ENCODE measurements around the gene PKP2. TPM values are rescaled to one million over a fixed set of nuclear protein-coding genes. Genes with fewer than 3 reads are reported as not detected.

PKP2 gene
- polyA plus RNA-seq, 2 donors = 1.5 to 6.5 TPM

GRCh38 chr12:32755051-32755653, 141.4 kb downstream of the PKP2 start:
- peak overlapping the region; percentile 84 to 89 for H3K27ac ChIP-seq (ENCODE audit: low read depth in 2 of 2, low read length in 1 of 2)
- H3K27me3 ChIP-seq (ENCODE audit: control insufficient read depth in 1 of 2, insufficient read depth in 2 of 2, low read length in 2 of 2) = no peaks in the 10 kb centered on the region
- peak overlapping the region; percentile 88 to 92 for H3K4me3 ChIP-seq (ENCODE audit: low read depth in 1 of 2, low read length in 2 of 2)
- WGBS, 2 donors = 0% methylated on average over 39 to 40 of the region's 40 CpGs
- no peaks in the 10 kb centered on the region for H3K9me3 ChIP-seq (ENCODE audit: control insufficient read depth in 2 of 2, insufficient read depth in 1 of 2, low read depth in 1 of 2, low read length in 1 of 2)
- no peaks in the 10 kb centered on the region for H3K4me1 ChIP-seq (ENCODE audit: control insufficient read depth in 2 of 2, insufficient read depth in 2 of 2, low read length in 1 of 2)
- H3K36me3 ChIP-seq (ENCODE audit: control insufficient read depth in 2 of 2, insufficient read depth in 2 of 2, low read length in 1 of 2) = peaks cover 0 to 3% of the 10 kb centered on the region in 2 donors

- peak overlapping the region in 1 of 2 donors; percentile 15 for H3K4me3 ChIP-seq (ENCODE audit: low read depth in 1 of 2, low read length in 2 of 2)
- no peaks in the 10 kb centered on the region for H3K4me1 ChIP-seq (ENCODE audit: control insufficient read depth in 2 of 2, insufficient read depth in 2 of 2, low read length in 1 of 2)
- H3K27ac ChIP-seq (ENCODE audit: low read depth in 2 of 2, low read length in 1 of 2) = no peak overlapping the region
- 34 to 42% methylated on average over 2 of the region's 2 CpGs for WGBS, 2 donors
- H3K27me3 ChIP-seq (ENCODE audit: control insufficient read depth in 1 of 2, insufficient read depth in 2 of 2, low read length in 2 of 2) = no peaks in the 10 kb centered on the region
- H3K36me3 ChIP-seq (ENCODE audit: control insufficient read depth in 2 of 2, insufficient read depth in 2 of 2, low read length in 1 of 2) = peaks cover 0 to 6% of the 10 kb centered on the region in 2 donors
- no peaks in the 10 kb centered on the region for H3K9me3 ChIP-seq (ENCODE audit: control insufficient read depth in 2 of 2, insufficient read depth in 1 of 2, low read depth in 1 of 2, low read length in 1 of 2)
These were observed 142.5 kb downstream of the PKP2 start for GRCh38 chr12:32754111-32754510.

- H3K36me3 ChIP-seq (ENCODE audit: control insufficient read depth in 2 of 2, insufficient read depth in 2 of 2, low read length in 1 of 2) = peaks cover 0 to 6% of the 10 kb centered on the region in 2 donors
- no peaks in the 10 kb centered on the region for H3K4me1 ChIP-seq (ENCODE audit: control insufficient read depth in 2 of 2, insufficient read depth in 2 of 2, low read length in 1 of 2)
- WGBS, 2 donors = 40 to 56% methylated on average over 4 of the region's 4 CpGs
- no peaks in the 10 kb centered on the region for H3K9me3 ChIP-seq (ENCODE audit: control insufficient read depth in 2 of 2, insufficient read depth in 1 of 2, low read depth in 1 of 2, low read length in 1 of 2)
- no peak overlapping the region for H3K27ac ChIP-seq (ENCODE audit: low read depth in 2 of 2, low read length in 1 of 2)
- H3K4me3 ChIP-seq (ENCODE audit: low read depth in 1 of 2, low read length in 2 of 2) = no peak overlapping the region
- no peaks in the 10 kb centered on the region for H3K27me3 ChIP-seq (ENCODE audit: control insufficient read depth in 1 of 2, insufficient read depth in 2 of 2, low read length in 2 of 2)
These were observed 143.0 kb downstream of the PKP2 start for GRCh38 chr12:32753605-32754004.

GRCh38 chr12:32743264-32743663, 153.3 kb downstream of the PKP2 start:
- Histone ChIP-seq H3K4me3 (ENCODE audit: low read depth in 1 of 2, low read length in 2 of 2) (no peak overlapping the region), H3K27me3 (ENCODE audit: control insufficient read depth in 1 of 2, insufficient read depth in 2 of 2, low read length in 2 of 2) (no peaks in the 10 kb centered on the region), H3K36me3 (ENCODE audit: control insufficient read depth in 2 of 2, insufficient read depth in 2 of 2, low read length in 1 of 2) (peaks cover 3 to 7% of the 10 kb centered on the region in 2 donors), H3K4me1 (ENCODE audit: control insufficient read depth in 2 of 2, insufficient read depth in 2 of 2, low read length in 1 of 2) (no peaks in the 10 kb centered on the region), H3K27ac (ENCODE audit: low read depth in 2 of 2, low read length in 1 of 2) (no peak overlapping the region), H3K9me3 (ENCODE audit: control insufficient read depth in 2 of 2, insufficient read depth in 1 of 2, low read depth in 1 of 2, low read length in 1 of 2) (no peaks in the 10 kb centered on the region)
- WGBS, 2 donors = 91 to 93% methylated on average over 2 of the region's 2 CpGs

GRCh38 chr12:32742133-32742532, 154.4 kb downstream of the PKP2 start:
- H3K4me3 ChIP-seq (ENCODE audit: low read depth in 1 of 2, low read length in 2 of 2) = no peak overlapping the region
- no peaks in the 10 kb centered on the region for H3K27me3 ChIP-seq (ENCODE audit: control insufficient read depth in 1 of 2, insufficient read depth in 2 of 2, low read length in 2 of 2)
- H3K9me3 ChIP-seq (ENCODE audit: control insufficient read depth in 2 of 2, insufficient read depth in 1 of 2, low read depth in 1 of 2, low read length in 1 of 2) = no peaks in the 10 kb centered on the region
- H3K36me3 ChIP-seq (ENCODE audit: control insufficient read depth in 2 of 2, insufficient read depth in 2 of 2, low read length in 1 of 2) = peaks cover 3 to 4% of the 10 kb centered on the region in 2 donors
- no peaks in the 10 kb centered on the region for H3K4me1 ChIP-seq (ENCODE audit: control insufficient read depth in 2 of 2, insufficient read depth in 2 of 2, low read length in 1 of 2)
- no peak overlapping the region for H3K27ac ChIP-seq (ENCODE audit: low read depth in 2 of 2, low read length in 1 of 2)
- 96% methylated on average over 10 of the region's 10 CpGs for WGBS, 2 donors

Other genes starting within 250 kb of the PKP2 start
- gene DNM1L, start 217.5 kb downstream of the PKP2 start, polyA plus RNA-seq = 10 to 100 TPM; 24.3 to 24.5 TPM
- 10 to 100 TPM; 11.8 to 19.8 TPM for gene YARS2, start 140.9 kb downstream of the PKP2 start, polyA plus RNA-seq